ENCODE data around the gene RHBDL1. TPM values are rescaled to one million over a fixed set of nuclear protein-coding genes. Genes with fewer than 3 reads are reported as not detected.
"Not testable (repeated sequence)": the region's sequence is repeated elsewhere in the genome, so short reads cannot be mapped to it uniquely, and the experiment has no call there.

RHBDL1 gene
- total RNA-seq, 2 donors from 2014 or later: 0.42 to 8.0 TPM

- H3K4me1 ChIP-seq (ENCODE audit: control insufficient read depth in 1 of 2, low read depth in 2 of 2): peaks cover 24 to 35% of the 10 kb centered on the region in 2 donors
- DNase-seq (ENCODE audit: low spot score) (no peak), ATAC-seq (ENCODE audit: insufficient number of reproducible peaks, low FRiP score, low read depth) (no peak)
- H3K36me3 ChIP-seq: peaks cover 6% of the 10 kb centered on the region
- peaks cover 2% of the 10 kb centered on the region for H3K27me3 ChIP-seq (replicated peaks; ENCODE audit: insufficient read depth)
- H3K27ac ChIP-seq: peak overlapping the region; percentile 76 to 85
- H3K4me3 ChIP-seq: peak overlapping the region; percentile 100
- TF ChIP-seq CTCF (IDR thresholded peaks at IDR 0.05): no peak
- no peaks in the 10 kb centered on the region for H3K9me3 ChIP-seq
These were observed 13.9 kb downstream of the RHBDL1 start for GRCh38 chr16:689175-689897.

GRCh38 chr16:691242-691641, 15.8 kb downstream of the RHBDL1 start:
- not testable (repeated sequence) for ATAC-seq (ENCODE audit: insufficient number of reproducible peaks, low FRiP score, low read depth); H3K4me3 ChIP-seq; H3K9me3 ChIP-seq; H3K27me3 ChIP-seq (replicated peaks; ENCODE audit: insufficient read depth); H3K36me3 ChIP-seq; DNase-seq (ENCODE audit: low spot score); H3K27ac ChIP-seq
- H3K4me1 ChIP-seq (ENCODE audit: control insufficient read depth in 1 of 2, low read depth in 2 of 2): peaks cover 18 to 28% of the 10 kb centered on the region in 2 donors

DNA sequence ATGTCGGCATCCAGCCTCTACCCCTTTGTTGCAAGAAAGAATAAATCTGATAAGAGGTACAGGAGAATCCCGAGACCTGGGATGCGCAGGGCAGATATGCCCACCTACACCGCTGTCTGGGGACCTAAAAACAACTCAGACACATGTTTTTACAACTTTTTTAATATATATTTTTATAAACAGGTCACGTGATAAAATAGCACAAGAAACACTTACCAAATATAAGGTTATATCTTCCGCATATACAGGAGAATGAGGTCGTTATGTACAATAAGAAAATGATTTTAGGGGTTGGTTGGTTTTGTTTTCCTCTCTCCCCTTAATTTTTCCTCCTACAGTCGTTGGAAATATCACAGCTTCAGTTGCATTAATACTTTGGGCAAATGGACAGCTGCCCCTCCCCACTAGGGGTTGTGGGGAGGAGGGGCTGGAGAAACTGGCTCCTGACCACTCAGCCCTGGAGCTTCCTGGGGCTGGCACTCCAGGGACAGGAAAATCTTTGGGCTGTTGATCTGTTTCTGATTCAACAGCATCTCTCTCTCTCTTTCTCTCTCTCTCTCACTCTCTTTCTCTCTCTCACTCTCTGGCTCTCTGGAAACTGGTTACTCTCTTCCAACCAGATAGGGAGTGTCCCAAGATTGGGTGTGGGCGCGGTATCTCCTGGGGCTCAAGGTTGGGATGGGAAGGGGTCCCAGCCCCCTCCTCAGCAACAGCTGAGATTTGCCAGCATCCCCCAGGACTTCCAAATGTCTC, 17.1 kb downstream of the RHBDL1 start:
- peaks cover 7% of the 10 kb centered on the region for H3K27me3 ChIP-seq (replicated peaks; ENCODE audit: insufficient read depth)
- ATAC-seq (ENCODE audit: insufficient number of reproducible peaks, low FRiP score, low read depth) (no peak), DNase-seq (ENCODE audit: low spot score) (no peak)
- peaks cover 18 to 28% of the 10 kb centered on the region in 2 donors for H3K4me1 ChIP-seq (ENCODE audit: control insufficient read depth in 1 of 2, low read depth in 2 of 2)
- H3K36me3 ChIP-seq: no peaks in the 10 kb centered on the region
- no peak for TF ChIP-seq CTCF (IDR thresholded peaks at IDR 0.05)
- no peak overlapping the region for H3K27ac ChIP-seq
- no peak overlapping the region for H3K4me3 ChIP-seq
- H3K9me3 ChIP-seq: no peaks in the 10 kb centered on the region

DNA sequence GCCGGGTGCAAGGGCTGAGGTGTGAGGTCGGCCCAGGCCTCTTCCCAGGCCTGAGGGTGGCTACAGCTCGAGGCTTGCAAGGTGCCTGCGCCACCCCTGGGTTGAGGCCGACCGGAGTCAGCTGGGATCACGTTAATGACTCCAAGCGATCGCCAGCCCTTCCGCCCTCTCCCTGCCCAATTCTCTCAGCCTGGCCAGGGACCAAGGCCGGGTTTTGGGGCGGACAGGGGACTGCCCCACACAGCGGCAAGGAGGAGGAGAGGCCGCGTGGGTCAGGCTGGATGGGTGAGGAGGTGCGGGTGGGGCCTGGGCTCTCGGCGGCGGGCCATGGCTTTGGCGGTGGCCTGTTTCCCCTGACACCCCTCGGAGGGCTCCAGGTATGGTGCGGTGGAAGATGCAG, 17.9 kb downstream of the RHBDL1 start:
- Histone ChIP-seq H3K9me3 (no peaks in the 10 kb centered on the region), H3K4me1 (ENCODE audit: control insufficient read depth in 1 of 2, low read depth in 2 of 2) (peaks cover 18 to 27% of the 10 kb centered on the region in 2 donors), H3K27me3 (replicated peaks; ENCODE audit: insufficient read depth) (peaks cover 7% of the 10 kb centered on the region), H3K36me3 (no peaks in the 10 kb centered on the region), H3K4me3 (no peak overlapping the region), H3K27ac (no peak overlapping the region)
- ATAC-seq (ENCODE audit: insufficient number of reproducible peaks, low FRiP score, low read depth) (no peak), DNase-seq (ENCODE audit: low spot score) (no peak)
- no peak for TF ChIP-seq CTCF (IDR thresholded peaks at IDR 0.05)

DNA sequence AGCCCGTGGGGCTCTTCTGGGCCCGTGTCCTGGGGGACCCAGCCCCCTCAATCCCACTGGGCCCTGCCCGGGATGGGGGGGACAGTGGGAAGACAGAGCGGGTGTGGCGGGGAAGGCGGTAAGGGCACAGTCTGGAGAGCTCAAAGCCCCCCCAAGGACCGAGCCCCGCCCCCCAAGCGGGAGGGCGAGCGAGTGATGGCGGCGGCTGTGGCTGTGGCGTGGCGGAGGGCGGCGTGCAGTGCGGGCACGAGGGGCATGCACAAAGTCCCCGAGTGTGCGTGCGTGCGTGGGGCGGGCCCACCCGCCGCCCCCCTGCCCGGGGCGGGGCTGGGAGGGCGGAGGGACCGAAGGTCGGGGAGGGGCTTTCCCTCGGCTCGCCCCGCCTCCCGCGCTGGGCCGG, 18.3 kb downstream of the RHBDL1 start:
- H3K9me3 ChIP-seq: no peaks in the 10 kb centered on the region
- no peak overlapping the region for H3K27ac ChIP-seq
- peaks cover 18 to 23% of the 10 kb centered on the region in 2 donors for H3K4me1 ChIP-seq (ENCODE audit: control insufficient read depth in 1 of 2, low read depth in 2 of 2)
- DNase-seq (ENCODE audit: low spot score) (no peak), ATAC-seq (ENCODE audit: insufficient number of reproducible peaks, low FRiP score, low read depth) (no peak)
- H3K27me3 ChIP-seq (replicated peaks; ENCODE audit: insufficient read depth): peaks cover 7% of the 10 kb centered on the region
- TF ChIP-seq CTCF (IDR thresholded peaks at IDR 0.05): no peak
- no peaks in the 10 kb centered on the region for H3K36me3 ChIP-seq
- peak overlapping the region; percentile 11 for H3K4me3 ChIP-seq
